T-helper 2 cell treated with Interferon-gamma antibody and Interleukin-4, amounts not matched to agents 100 ng/mL and 5 ng/mL, for 36 hours (primary cell): ENCODE measurements around the gene IQCF5. TPM values are rescaled to one million over a fixed set of nuclear protein-coding genes. Genes with fewer than 3 reads are reported as not detected.
"Not testable (repeated sequence)": the region's sequence is repeated elsewhere in the genome, so short reads cannot be mapped to it uniquely, and the experiment has no call there.

ENCODE experiments used
- intact Hi-C: fragments of 100-400 bp; cut with micrococcal nuclease; formaldehyde crosslinking; loops from one replicate; pipeline ENCODE4 v1.15.1; 2023
- total RNA-seq: library from RNA; stranded (reverse); gene quantifications from 2 replicates; pipeline ENCODE4 v1.2.3, GENCODE V29; 2022

IQCF5 gene
- total RNA-seq, 1 donor from 2014 or later = not detected

GRCh38 chr3:51869304-51869703, 6.1 kb downstream of the IQCF5 start:
- intact Hi-C loops = no loop called here

- intact Hi-C loops = not testable (repeated sequence)
These were observed 6.5 kb downstream of the IQCF5 start for GRCh38 chr3:51868896-51869295.

GRCh38 chr3:51862886-51863285, 12.5 kb downstream of the IQCF5 start:
- intact Hi-C loops = no loop called here

- intact Hi-C loops = no loop called here
These were observed 14.4 kb downstream of the IQCF5 start, which contains the start of gene IQCF2 for GRCh38 chr3:51860703-51861665. Gene IQCF2 (plus strand): TSS chr3:51861615. CDS start chr3:51861667, 52 bp downstream.

GRCh38 chr3:51855411-51855810, 20.0 kb downstream of the IQCF5 start:
- intact Hi-C loops = not testable (repeated sequence)

- intact Hi-C loops = no loop called here
These were observed 30.3 kb downstream of the IQCF5 start for GRCh38 chr3:51845129-51845528.

GRCh38 chr3:51836606-51837005, 38.8 kb downstream of the IQCF5 start:
- intact Hi-C loops = no loop called here

GRCh38 chr3:51830836-51831385, 44.5 kb downstream of the IQCF5 start:
- intact Hi-C loops = no loop called here

GRCh38 chr3:51830345-51830744, 45.1 kb downstream of the IQCF5 start:
- intact Hi-C loops = no loop called here

- intact Hi-C loops = no loop called here
These were observed 47.1 kb downstream of the IQCF5 start for GRCh38 chr3:51828297-51828696.

Other genes starting within 250 kb of the IQCF5 start
- 68.3 and 72.3 TPM in 2 replicates for gene TEX264, start 204.3 kb downstream of the IQCF5 start, total RNA-seq
- gene GRM2, start 168.5 kb downstream of the IQCF5 start, total RNA-seq = 1.2 and 1.4 TPM in 2 replicates
- gene IQCF6, start 96.4 kb downstream of the IQCF5 start, total RNA-seq = not detected in 2 replicates
- not detected in 2 replicates for gene IQCF2, start 14.0 kb downstream of the IQCF5 start, total RNA-seq
- gene IQCF1, start 27.8 kb upstream of the IQCF5 start, total RNA-seq = not detected in 2 replicates
- gene RRP9, start 66.3 kb upstream of the IQCF5 start, total RNA-seq = 36.8 and 38.2 TPM in 2 replicates
- gene PARP3, start 66.8 kb upstream of the IQCF5 start, total RNA-seq = 11.8 and 14.0 TPM in 2 replicates
- gene GPR62, start 79.8 kb upstream of the IQCF5 start, total RNA-seq = not detected in 2 replicates
- 22.8 and 23.5 TPM in 2 replicates for gene PCBP4, start 91.9 kb upstream of the IQCF5 start, total RNA-seq
- gene ABHD14B, start 98.4 kb upstream of the IQCF5 start, total RNA-seq = 37.2 and 40.0 TPM in 2 replicates
- gene ABHD14A, start 99.5 kb upstream of the IQCF5 start, total RNA-seq = 11.2 and 16.9 TPM in 2 replicates
- gene ACY1, start 107.9 kb upstream of the IQCF5 start, total RNA-seq = 28.0 and 31.2 TPM in 2 replicates
- 1,352 and 1,360 TPM in 2 replicates for gene RPL29, start 120.3 kb upstream of the IQCF5 start, total RNA-seq
- 42.4 and 43.7 TPM in 2 replicates for gene DUSP7, start 181.0 kb upstream of the IQCF5 start, total RNA-seq